ENCODE results near the gene DNAH8.
"Not testable (repeated sequence)": the region's sequence is repeated elsewhere in the genome, so short reads cannot be mapped to it uniquely, and the experiment has no call there.

DNAH8 gene

GRCh38 chr6:38749473-38749872 lies 34.4 kb downstream of the DNAH8 start:
- no peak for DNase-seq (ENCODE audit: low spot score)

- DNase-seq (ENCODE audit: low spot score): no peak
Measured at GRCh38 chr6:38750968-38751615, 36.0 kb downstream of the DNAH8 start.

GRCh38 chr6:38753707-38754106 lies 38.6 kb downstream of the DNAH8 start:
- DNase-seq (ENCODE audit: low spot score): peak; percentile 7

- no peak for DNase-seq (ENCODE audit: low spot score)
Measured at GRCh38 chr6:38755207-38755606, 40.1 kb downstream of the DNAH8 start.

- no peak for DNase-seq (ENCODE audit: low spot score)
Measured at GRCh38 chr6:38755874-38756273, 40.8 kb downstream of the DNAH8 start.

DNA sequence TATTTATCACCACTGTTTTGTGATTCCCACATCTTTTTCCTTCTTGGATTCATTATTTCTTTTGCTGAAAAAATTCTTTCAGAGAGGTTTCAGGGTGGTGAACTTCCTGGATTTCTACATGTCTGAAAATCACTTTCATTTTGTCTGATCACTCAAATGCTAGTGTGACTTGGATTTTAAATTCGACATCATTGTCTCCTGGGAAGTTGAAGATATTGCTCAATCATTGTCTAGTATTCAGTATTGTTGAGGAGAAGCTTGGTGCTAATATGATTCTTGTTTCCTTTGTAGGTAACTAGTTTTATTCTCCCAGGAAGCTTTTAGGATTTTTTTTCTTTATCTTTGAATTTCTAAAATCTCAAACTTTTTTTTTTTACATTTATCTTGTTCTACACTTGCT lies 45.0 kb downstream of the DNAH8 start:
- no peak for DNase-seq (ENCODE audit: low spot score)

- no peak for DNase-seq (ENCODE audit: low spot score)
Measured at GRCh38 chr6:38762848-38763247, 47.7 kb downstream of the DNAH8 start.

DNA sequence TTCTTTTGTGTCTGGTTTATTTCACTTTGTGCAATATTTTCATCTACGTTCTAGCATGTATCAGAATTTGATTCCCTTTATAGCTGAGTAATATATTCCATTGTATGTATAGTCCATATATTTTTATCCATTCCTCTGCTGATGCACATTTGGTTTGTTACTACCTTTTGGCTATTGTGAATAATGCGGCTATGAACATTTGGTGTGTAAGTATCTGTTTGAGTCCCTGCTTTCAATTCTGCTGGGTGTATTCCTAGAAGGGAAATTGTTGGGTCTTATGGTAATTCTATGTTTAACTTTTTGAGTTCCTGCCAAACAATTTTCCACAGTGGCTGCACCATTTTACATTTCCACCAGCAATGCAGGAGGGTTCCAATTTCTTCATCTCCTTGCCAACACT lies 52.4 kb downstream of the DNAH8 start:
- no peak for DNase-seq (ENCODE audit: low spot score)

DNA sequence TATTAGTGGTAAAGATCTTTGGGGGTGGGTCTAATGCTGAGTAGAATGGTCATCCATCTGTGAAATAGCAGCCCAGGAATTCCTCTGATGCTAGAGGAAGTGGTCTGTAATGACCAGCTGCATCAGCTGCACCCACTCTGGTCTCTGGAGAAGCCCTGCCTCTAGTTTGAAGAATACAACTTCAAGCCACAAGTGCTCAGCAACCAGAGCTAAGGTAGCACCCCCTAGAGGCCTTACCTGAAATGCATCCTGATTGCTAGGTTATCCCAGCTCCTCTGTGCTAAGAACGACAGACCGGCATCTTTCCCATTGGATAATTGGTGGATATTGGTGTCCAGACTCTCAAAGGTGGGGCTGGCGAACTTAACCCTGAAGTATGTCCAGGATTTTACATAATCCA lies 58.2 kb downstream of the DNAH8 start:
- DNase-seq (ENCODE audit: low spot score): no peak

DNA sequence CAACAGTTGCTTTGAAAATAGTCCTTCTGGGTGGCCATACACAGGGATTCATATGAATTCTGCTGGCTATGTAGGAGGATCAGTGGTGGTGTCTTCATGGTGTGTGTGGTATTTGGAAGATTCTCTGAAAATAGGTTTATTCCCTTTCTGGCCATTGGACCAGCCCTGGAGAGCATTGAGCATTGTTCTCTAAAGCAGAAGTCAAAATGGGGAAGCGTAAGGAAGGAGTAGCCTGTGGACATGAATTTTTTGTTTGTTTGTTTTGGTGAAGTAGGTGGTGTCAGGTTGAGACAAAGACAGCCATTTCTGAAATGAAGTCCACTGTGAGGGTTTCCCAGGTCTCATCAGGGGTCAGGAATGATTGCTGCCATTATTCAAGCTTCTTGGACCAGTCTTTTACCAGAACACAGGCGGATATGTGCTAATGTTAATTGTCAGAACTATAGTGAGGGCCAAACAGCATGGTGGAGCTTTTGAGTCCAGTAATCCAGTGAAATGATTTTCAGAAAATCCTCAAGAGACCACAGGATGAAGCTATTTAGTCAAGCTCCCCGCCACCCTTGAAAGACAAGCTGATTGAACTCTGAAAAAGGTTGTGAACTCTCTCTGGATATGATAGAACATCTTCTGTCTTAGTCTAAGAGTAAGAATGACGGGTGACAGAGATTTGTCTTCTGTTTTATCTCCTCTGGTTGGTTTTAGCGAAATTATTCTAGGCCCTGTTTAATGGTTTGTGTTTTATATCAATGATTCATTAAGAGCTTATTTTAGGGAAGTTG lies 60.0 kb downstream of the DNAH8 start:
- peak; percentile 4 for DNase-seq (ENCODE audit: low spot score)

DNA sequence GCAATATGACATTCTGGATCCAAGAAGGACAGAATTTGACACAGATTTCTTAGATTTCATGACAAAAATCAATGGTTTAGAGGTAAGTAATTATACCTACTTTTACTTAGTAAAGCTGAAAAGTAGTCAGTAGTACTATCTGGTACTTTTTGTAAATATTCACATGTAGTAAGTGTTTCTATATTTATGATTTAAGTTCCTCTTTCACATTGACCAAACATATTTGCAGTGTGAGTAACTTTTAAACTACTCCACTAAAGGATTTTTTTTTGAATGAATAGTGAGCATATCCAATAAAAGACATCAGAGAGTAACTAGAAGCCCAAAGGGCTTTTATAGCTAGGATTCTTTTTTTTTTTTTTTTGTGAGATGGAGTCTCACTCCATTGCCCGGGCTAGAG lies 60.8 kb downstream of the DNAH8 start:
- DNase-seq (ENCODE audit: low spot score): no peak

GRCh38 chr6:38776515-38776914 lies 61.4 kb downstream of the DNAH8 start:
- DNase-seq (ENCODE audit: low spot score): no peak

- DNase-seq (ENCODE audit: low spot score): no peak
Measured at GRCh38 chr6:38779310-38780062, 64.4 kb downstream of the DNAH8 start.

DNA sequence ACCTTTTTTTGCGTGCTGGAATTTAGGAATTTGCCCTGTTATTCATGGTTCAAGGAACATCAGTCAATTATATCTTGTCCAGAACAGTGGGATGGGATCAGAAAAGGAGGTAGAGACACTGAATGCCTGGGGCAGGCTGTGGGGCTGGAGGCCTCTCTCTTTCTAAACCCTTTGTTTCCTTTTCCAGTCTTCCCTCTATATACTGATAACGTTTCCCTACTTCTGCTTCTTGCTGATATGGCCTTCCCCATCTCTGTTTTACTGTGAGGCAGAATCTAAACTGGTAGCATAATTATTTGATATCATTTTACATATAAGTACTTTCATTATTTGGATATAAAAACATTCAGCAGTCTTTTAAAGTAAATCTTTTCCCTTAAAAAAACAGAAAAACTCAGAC lies 67.5 kb downstream of the DNAH8 start:
- DNase-seq (ENCODE audit: low spot score): no peak

DNA sequence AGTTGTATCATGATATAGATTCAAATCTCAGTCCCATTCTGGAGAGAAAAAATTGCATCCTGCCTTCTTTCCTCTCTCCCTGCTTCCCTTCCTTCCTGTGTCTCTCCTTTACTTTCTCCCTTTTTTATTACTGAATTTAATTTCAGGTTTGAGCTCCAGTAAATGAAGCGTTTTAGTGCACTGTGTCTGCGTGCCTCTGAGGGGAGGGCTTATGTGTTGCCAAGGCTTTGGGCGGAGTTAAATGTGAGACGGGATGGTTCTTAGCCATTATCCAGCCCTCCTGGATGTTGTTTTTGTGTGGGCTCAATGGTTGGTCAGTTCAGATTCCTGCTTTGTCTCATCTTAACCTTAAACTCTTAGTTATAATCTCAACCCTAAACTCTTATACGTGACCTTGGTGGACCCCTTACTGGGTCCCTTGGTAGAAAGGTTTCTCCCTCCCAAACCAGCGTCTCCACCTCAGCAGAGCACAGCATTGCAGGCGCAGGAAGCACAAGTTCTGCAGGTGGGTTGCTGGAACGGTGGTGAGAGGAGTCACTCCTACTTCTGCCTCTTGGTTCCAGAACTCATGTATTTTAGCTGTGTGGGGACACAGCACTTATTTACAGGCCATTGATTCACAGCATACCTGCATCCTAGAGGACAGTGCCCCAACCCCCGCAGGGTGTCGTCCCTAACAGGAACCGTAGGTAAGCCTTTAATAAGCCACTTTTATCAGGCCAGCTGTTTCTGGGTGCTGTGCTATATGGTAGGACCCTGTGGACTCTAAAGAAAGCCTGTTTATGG lies 68.5 kb downstream of the DNAH8 start:
- no peak for DNase-seq (ENCODE audit: low spot score)

GRCh38 chr6:38784506-38785235 lies 69.6 kb downstream of the DNAH8 start:
- no peak for DNase-seq (ENCODE audit: low spot score)

GRCh38 chr6:38786486-38786885 lies 71.4 kb downstream of the DNAH8 start:
- DNase-seq (ENCODE audit: low spot score): no peak

DNA sequence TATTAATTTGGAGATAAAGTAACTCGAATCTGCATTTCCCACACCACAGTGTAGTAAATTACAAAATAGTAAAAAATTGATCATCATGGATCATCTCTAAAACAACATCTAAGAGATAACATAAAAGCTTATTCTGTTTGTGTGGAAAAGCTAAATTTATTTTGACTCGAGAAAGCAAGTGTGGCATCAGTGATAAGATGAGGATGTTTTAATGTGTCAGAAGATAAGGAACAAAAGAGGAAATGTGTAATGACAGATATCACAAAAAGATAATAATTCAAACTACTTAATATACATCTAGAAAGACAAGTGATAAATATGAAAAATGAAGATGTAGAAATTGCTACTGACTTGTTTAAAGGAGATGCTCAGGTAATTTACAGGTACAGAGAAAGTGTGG lies 74.1 kb downstream of the DNAH8 start:
- no peak for DNase-seq (ENCODE audit: low spot score)

GRCh38 chr6:38792356-38792755 lies 77.2 kb downstream of the DNAH8 start:
- no peak for DNase-seq (ENCODE audit: low spot score)

DNA sequence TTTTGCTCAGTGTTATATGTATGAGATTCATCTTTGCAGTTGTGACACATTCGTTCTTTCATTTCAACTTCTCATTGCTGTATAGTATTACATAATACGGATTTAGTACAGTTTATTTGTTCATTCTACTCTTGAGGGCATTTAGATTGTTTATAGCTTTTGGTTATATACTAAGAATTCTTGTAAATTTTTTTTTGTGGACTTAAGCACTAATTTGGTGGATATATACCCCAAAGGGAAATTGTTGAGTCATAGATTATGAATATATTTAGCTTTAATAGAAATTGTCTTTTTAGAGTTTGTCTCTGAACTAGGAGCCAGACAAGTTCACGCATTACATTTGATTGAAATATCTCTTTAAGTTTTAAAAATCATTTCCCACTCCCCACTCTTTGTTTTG lies 79.6 kb downstream of the DNAH8 start:
- DNase-seq (ENCODE audit: low spot score): no peak

GRCh38 chr6:38796006-38796405 lies 80.9 kb downstream of the DNAH8 start:
- DNase-seq (ENCODE audit: low spot score): peak; percentile 43

DNA sequence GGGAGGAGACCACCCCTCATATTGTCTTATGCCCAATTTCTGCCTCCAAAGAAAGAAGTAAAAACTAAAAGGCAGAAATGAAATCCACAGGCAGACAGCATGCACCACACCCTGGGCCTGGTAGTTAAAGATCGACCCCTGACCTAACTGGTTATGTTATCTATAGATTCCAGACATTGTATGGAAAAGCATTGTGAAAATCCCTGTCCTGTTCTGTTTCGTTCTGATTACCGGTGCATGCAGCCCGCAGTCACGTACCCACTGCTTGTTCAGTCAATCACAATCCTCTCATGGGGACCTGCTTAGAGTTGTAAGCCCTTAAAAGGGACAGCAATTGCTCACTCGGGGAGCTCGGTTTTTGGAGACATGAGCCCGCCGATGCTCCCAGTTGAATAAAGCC lies 81.3 kb downstream of the DNAH8 start:
- not testable (repeated sequence) for DNase-seq (ENCODE audit: low spot score)

All from Ammon's horn (tissue), 1 donor.